IPS-20b (cell line): ENCODE data around the gene GADD45G.

ENCODE experiments used
- H3K27ac ChIP-seq: one replicate; pipeline ENCODE4 v1.5.1; 2013; ENCODE audit warnings: low read length
- H3K27me3 ChIP-seq: 2 replicates; pipeline ENCODE4 v1.6.1; 2013; ENCODE audit warnings: mild to moderate bottlenecking, low read length, inconsistent platforms; ENCODE audit not compliant: insufficient read depth
- H3K36me3 ChIP-seq: 2 replicates; pipeline ENCODE4 v1.6.1; 2013; ENCODE audit warnings: low read depth, mild to moderate bottlenecking, inconsistent platforms, low read length, moderate library complexity; ENCODE audit not compliant: insufficient read depth
- H3K4me1 ChIP-seq: 2 replicates; pipeline ENCODE4 v1.6.1; 2013; ENCODE audit warnings: mild to moderate bottlenecking, control low read depth, inconsistent platforms, low read length, moderate library complexity; ENCODE audit not compliant: insufficient read depth
- H3K4me3 ChIP-seq: 2 replicates; pipeline ENCODE4 v1.5.1; 2013; ENCODE audit warnings: mild to moderate bottlenecking, low read length, inconsistent platforms
- H3K9ac ChIP-seq: 2 replicates; pipeline ENCODE4 v1.6.1; 2013; ENCODE audit warnings: low read depth, mild to moderate bottlenecking, inconsistent platforms, low read length, moderate library complexity
- H3K9me3 ChIP-seq: 2 replicates; pipeline ENCODE4 v1.6.1; 2013; ENCODE audit warnings: mild to moderate bottlenecking, low read depth, low read length, inconsistent platforms; ENCODE audit not compliant: insufficient read depth

Gene GADD45G

GRCh38 chr9:89648247-89649000 lies 43.6 kb downstream of the GADD45G start:
- Histone ChIP-seq H3K27ac (no peak overlapping the region), H3K36me3 (no peaks in the 10 kb centered on the region), H3K9me3 (no peaks in the 10 kb centered on the region; the same call in 1 of the 2 replicates), H3K27me3 (no peaks in the 10 kb centered on the region), H3K4me1 (peaks cover 9% of the 10 kb centered on the region; the same call in 1 of the 2 replicates), H3K4me3 (no peak overlapping the region), H3K9ac (no peak overlapping the region)

GRCh38 chr9:89649039-89649691 lies 44.4 kb downstream of the GADD45G start:
- Histone ChIP-seq H3K9ac (no peak overlapping the region), H3K4me3 (no peak overlapping the region), H3K27ac (no peak overlapping the region), H3K36me3 (no peaks in the 10 kb centered on the region), H3K9me3 (no peaks in the 10 kb centered on the region; the same call in 1 of the 2 replicates), H3K27me3 (no peaks in the 10 kb centered on the region), H3K4me1 (peaks cover 9% of the 10 kb centered on the region; the same call in 1 of the 2 replicates)

- H3K9me3 ChIP-seq, result no peaks in the 10 kb centered on the region
Measured at GRCh38 chr9:89654025-89654662, 49.3 kb downstream of the GADD45G start.

GRCh38 chr9:89655056-89655989 lies 50.5 kb downstream of the GADD45G start:
- Histone ChIP-seq H3K27me3 (peaks cover 5% of the 10 kb centered on the region; the same call in 1 of the 2 replicates), H3K9ac (no peak overlapping the region), H3K27ac (no peak overlapping the region), H3K9me3 (no peaks in the 10 kb centered on the region), H3K4me3 (no peak overlapping the region), H3K36me3 (no peaks in the 10 kb centered on the region), H3K4me1 (peaks cover 9% of the 10 kb centered on the region; the same call in 1 of the 2 replicates)

More at GRCh38 chr9:89654025-89654662, 49.3 kb downstream of the GADD45G start:
- H3K4me1 ChIP-seq, result peaks cover 9% of the 10 kb centered on the region; the same call in 1 of the 2 replicates
- no peak overlapping the region for H3K27ac ChIP-seq
- H3K27me3 ChIP-seq, result peaks cover 5% of the 10 kb centered on the region; the same call in 1 of the 2 replicates
- no peaks in the 10 kb centered on the region for H3K36me3 ChIP-seq
- H3K4me3 ChIP-seq, result no peak overlapping the region
- no peak overlapping the region for H3K9ac ChIP-seq
